ENCODE measurements around the gene CLEC2B.

The CLEC2B gene

DNA sequence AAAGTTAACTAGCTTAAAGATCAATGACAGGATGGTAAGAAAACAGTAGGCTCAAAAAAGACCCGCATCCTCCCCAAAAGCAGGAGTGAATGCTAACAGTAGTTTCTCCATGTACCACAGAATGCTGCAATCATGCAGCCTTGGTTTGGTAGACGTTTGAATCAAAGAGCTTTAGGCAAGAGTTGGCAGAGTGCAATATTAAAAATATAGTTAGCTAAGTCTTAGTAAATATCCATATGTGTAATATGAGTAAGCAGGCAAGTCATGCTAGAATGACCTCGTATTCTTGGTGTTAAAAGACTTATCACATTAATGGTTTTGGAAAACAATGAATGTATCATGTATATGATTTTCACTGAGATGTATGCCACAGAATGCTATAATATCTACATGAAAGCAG, 60.6 kb downstream of the CLEC2B start:
- no peak for DNase-seq (ENCODE audit: low read depth in 2 of 2)

DNA sequence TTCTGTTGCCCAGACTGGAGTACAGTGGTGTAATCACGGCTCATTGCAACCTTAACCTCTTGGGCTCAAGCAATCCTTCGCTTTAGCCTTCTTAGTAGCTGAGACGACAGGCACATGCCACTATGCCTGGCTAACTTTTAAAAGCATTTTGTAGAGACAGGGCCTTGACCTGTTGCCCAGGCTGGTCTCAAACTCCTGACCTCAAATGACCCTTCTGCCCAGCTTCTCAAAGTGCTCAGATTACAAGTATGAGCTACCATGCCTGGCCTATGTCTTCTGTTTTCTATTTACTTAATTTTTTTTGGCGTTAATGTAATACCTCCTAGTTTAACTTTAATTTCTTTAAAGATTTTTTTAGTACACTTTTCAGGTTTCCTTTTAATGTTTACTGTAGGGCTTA, 62.4 kb downstream of the CLEC2B start:
- no peak for DNase-seq (ENCODE audit: low read depth in 2 of 2)

DNA sequence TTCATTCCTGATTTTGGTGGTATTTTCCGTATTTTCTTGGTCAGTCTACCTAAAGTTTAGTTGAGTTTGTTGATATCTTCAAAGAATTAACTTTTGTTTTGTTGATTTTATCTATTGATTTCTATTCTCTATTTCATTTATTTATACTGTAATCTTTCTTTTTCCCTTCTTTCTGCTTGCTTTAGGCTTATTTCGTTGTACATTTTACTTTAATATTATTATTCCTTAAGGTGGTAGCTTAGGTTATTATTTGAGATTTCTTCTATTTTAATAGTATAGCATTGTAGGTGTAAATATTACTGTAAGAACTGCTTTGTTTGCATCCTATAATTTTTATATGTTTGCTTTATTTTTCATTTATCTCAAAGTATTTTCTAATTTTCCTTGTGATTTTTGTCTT, 63.3 kb downstream of the CLEC2B start:
- DNase-seq (ENCODE audit: low read depth in 2 of 2) = no peak
